HL-60 (cell line): ENCODE measurements around the gene SH3D19.

Experiments
- DNase-seq, 2 experiments: peaks; one replicate each; pipeline ENCODE4 v3.0.0-alpha.2; 2010 to 2020; ENCODE audit warnings: low read depth in 1 of 2, low spot score in 1 of 2
- H3K27ac ChIP-seq: fragments of 250-450 bp; sonication (Bioruptor Pico); replicated peaks from 2 replicates; pipeline ENCODE4 v1.5.1; 2020; ENCODE audit warnings: mild to moderate bottlenecking, moderate library complexity
- H3K27me3 ChIP-seq: fragments of 250-450 bp; sonication (Bioruptor Pico); 2 replicates; pipeline ENCODE4 v1.5.1; 2021; ENCODE audit warnings: mild to moderate bottlenecking, moderate library complexity; ENCODE audit not compliant: insufficient read depth, poor library complexity, severe bottlenecking
- H3K4me3 ChIP-seq: replicated peaks from 2 replicates; pipeline ENCODE4 v1.5.1; 2011; ENCODE audit warnings: mild to moderate bottlenecking, control low read depth, low read length; ENCODE audit not compliant: insufficient read depth
- CTCF ChIP-seq: IDR thresholded peaks from one replicate; pipeline ENCODE4 v1.5.1; 2011; ENCODE audit warnings: low read length, control low read depth, inconsistent platforms; ENCODE audit not compliant: insufficient read depth
- GABPA ChIP-seq: IDR thresholded peaks from 2 replicates; pipeline ENCODE4 v1.6.1; 2012; ENCODE audit warnings: low read depth
- POLR2AphosphoS5 ChIP-seq: IDR thresholded peaks from 2 replicates; pipeline ENCODE4 v1.6.1; 2012; ENCODE audit warnings: low read depth
- REST ChIP-seq: IDR thresholded peaks from 2 replicates; pipeline ENCODE4 v1.6.1; 2012; ENCODE audit warnings: low read depth; ENCODE audit not compliant: insufficient replicate concordance
- SPI1 ChIP-seq: IDR thresholded peaks from 2 replicates; pipeline ENCODE4 v1.6.1; 2012; ENCODE audit warnings: low read depth, mild to moderate bottlenecking, borderline replicate concordance

Gene SH3D19

DNA sequence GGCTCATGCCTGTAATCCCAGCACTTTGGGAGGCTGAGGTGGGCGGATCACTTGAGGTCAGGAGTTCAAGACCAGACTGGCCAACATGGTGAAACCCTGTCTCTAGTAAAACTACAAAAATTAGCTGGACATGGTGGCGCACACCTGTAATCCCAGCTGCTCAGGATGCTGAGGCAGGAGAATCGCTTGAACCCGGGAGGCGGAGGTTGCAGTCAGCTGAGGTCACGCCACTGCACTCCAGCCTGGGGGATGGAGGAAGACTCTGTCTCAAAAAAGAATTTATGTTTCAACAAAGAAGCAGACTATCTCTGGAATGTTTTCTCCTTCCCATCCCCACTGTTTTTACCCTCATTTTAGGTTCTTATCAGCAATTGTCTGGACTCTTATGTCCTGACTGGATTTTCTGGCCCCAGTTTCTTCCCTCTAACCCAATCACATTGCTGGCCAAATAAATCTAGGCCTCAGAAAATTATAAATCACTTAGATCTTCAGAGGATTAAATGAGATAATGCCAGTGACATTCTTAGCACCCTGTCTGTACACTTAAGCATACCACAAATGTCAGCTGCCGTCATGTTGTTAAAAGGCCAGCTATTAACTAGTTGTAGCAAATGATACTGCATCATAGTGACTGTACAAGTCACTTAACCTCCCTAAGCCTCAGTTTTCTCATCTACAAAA lies 93.3 kb downstream of the SH3D19 start:
- TF ChIP-seq SPI1 (no peak), REST (no peak)
- H3K4me3 ChIP-seq: no peak overlapping the region
- no peak overlapping the region for H3K27ac ChIP-seq
- H3K27me3 ChIP-seq: peaks cover 8% of the 10 kb centered on the region
- no peak for DNase-seq

- TF ChIP-seq CTCF: no peak
- TF ChIP-seq POLR2AphosphoS5: no peak
- no peak for TF ChIP-seq SPI1
- TF ChIP-seq GABPA: no peak
- no peak for TF ChIP-seq REST
- Histone ChIP-seq H3K4me3 (no peak overlapping the region), H3K27ac (no peak overlapping the region), H3K27me3 (peaks cover 8% of the 10 kb centered on the region)
- DNase-seq: no peak
These were observed 97.0 kb downstream of the SH3D19 start for GRCh38 chr4:151228189-151229119.

- no peak for DNase-seq
- no peak for TF ChIP-seq GABPA
- TF ChIP-seq REST: no peak
- TF ChIP-seq POLR2AphosphoS5: no peak
- TF ChIP-seq CTCF: no peak
- no peak for TF ChIP-seq SPI1
- Histone ChIP-seq H3K27me3 (peaks cover 8% of the 10 kb centered on the region), H3K4me3 (no peak overlapping the region), H3K27ac (no peak overlapping the region)
These were observed 97.7 kb downstream of the SH3D19 start for GRCh38 chr4:151227731-151228130.
